Lower leg skin (tissue), 3 donors: Measurements from ENCODE around the gene PHC3.

Experiments
- POLR2A ChIP-seq, 2 donors: fragments of 450-650 bp; IDR thresholded peaks; one replicate each; pipeline ENCODE4 v1.6.1; 2016 to 2017; ENCODE audit warnings: antibody characterized with exemption in 2 of 2, mild to moderate bottlenecking in 1 of 2, moderate library complexity in 1 of 2
- TF ChIP-seq, protein P1 (sequence below), 3 donors: fragments of 450-650 bp; IDR thresholded peaks; one replicate each; pipeline ENCODE4 v1.5.1; 2016; ENCODE audit warnings: antibody characterized with exemption in 3 of 3, mild to moderate bottlenecking in 3 of 3, moderate library complexity in 2 of 3

- TF ChIP-seq, protein P1, sequence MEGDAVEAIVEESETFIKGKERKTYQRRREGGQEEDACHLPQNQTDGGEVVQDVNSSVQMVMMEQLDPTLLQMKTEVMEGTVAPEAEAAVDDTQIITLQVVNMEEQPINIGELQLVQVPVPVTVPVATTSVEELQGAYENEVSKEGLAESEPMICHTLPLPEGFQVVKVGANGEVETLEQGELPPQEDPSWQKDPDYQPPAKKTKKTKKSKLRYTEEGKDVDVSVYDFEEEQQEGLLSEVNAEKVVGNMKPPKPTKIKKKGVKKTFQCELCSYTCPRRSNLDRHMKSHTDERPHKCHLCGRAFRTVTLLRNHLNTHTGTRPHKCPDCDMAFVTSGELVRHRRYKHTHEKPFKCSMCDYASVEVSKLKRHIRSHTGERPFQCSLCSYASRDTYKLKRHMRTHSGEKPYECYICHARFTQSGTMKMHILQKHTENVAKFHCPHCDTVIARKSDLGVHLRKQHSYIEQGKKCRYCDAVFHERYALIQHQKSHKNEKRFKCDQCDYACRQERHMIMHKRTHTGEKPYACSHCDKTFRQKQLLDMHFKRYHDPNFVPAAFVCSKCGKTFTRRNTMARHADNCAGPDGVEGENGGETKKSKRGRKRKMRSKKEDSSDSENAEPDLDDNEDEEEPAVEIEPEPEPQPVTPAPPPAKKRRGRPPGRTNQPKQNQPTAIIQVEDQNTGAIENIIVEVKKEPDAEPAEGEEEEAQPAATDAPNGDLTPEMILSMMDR (IDR thresholded peaks at IDR 0.05): no peak
- no peak for TF ChIP-seq POLR2A (IDR thresholded peaks at IDR 0.05)
Observed at GRCh38 chr3:170117134-170117533, 64.4 kb downstream of the PHC3 start.
